HEK293T (cell line): ENCODE data around the gene GATB.

Experiments
- BHLHE40 ChIP-seq: fragments of 450-650 bp; IDR thresholded peaks from 2 replicates; pipeline ENCODE4 v1.6.1; 2016; ENCODE audit warnings: mild to moderate bottlenecking, moderate library complexity, borderline replicate concordance
- CTBP1 ChIP-seq: fragments of 450-650 bp; IDR thresholded peaks from 2 replicates; pipeline ENCODE4 v1.6.1; 2016; ENCODE audit warnings: borderline replicate concordance
- ELF4 ChIP-seq: fragments of 450-650 bp; IDR thresholded peaks from 2 replicates; pipeline ENCODE4 v1.6.1; 2017; ENCODE audit warnings: antibody characterized with exemption
- FOXM1 ChIP-seq: fragments of 450-650 bp; IDR thresholded peaks from 2 replicates; pipeline ENCODE4 v1.6.1; 2017; ENCODE audit warnings: mild to moderate bottlenecking, borderline replicate concordance
- LEF1 ChIP-seq: fragments of 450-650 bp; IDR thresholded peaks from 2 replicates; pipeline ENCODE4 v1.6.1; 2017; ENCODE audit warnings: mild to moderate bottlenecking, borderline replicate concordance
- SP1 ChIP-seq: fragments of 450-650 bp; IDR thresholded peaks from 2 replicates; pipeline ENCODE4 v1.6.1; 2017
- SUZ12 ChIP-seq: fragments of 450-650 bp; IDR thresholded peaks from 2 replicates; pipeline ENCODE4 v1.6.1; 2016; ENCODE audit warnings: mild to moderate bottlenecking

- no peak for TF ChIP-seq LEF1
- TF ChIP-seq BHLHE40: no peak
- TF ChIP-seq FOXM1: no peak
- TF ChIP-seq SUZ12: no peak
- TF ChIP-seq ELF4: no peak
- no peak for TF ChIP-seq SP1
- TF ChIP-seq CTBP1: no peak
Measured at GRCh38 chr4:151777471-151777870, 16.7 kb upstream of the GATB start.
